Stimulated activated naive CD4-positive, alpha-beta T cell treated with Interleukin-2 at 50 U/mL for 16 hours (primary cell): ENCODE data around the gene ADAMTS2.

Source experiments
- DNase-seq: peaks from one replicate; lab custom pipeline; 2025; lab: John Stamatoyannopoulos, UW

ADAMTS2 gene

GRCh38 chr5:179254638-179255271 is 90.5 kb downstream of the ADAMTS2 start:
- no peak for DNase-seq

- DNase-seq = no peak
These were observed 91.5 kb downstream of the ADAMTS2 start for GRCh38 chr5:179253730-179254129.

GRCh38 chr5:179251276-179251969 is 93.8 kb downstream of the ADAMTS2 start:
- DNase-seq = no peak

- DNase-seq = no peak
These were observed 94.6 kb downstream of the ADAMTS2 start for GRCh38 chr5:179250561-179251225.

- no peak for DNase-seq
These were observed 99.0 kb downstream of the ADAMTS2 start for GRCh38 chr5:179246227-179246626.

GRCh38 chr5:179245031-179245430 is 100.2 kb downstream of the ADAMTS2 start:
- DNase-seq = no peak

- DNase-seq = no peak
These were observed 101.2 kb downstream of the ADAMTS2 start for GRCh38 chr5:179244044-179244443.

GRCh38 chr5:179243333-179243732 is 101.9 kb downstream of the ADAMTS2 start:
- no peak for DNase-seq

- DNase-seq = no peak
These were observed 102.6 kb downstream of the ADAMTS2 start for GRCh38 chr5:179242676-179243075.

- DNase-seq = no peak
These were observed 103.4 kb downstream of the ADAMTS2 start for GRCh38 chr5:179241764-179242370.

GRCh38 chr5:179241175-179241574 is 104.1 kb downstream of the ADAMTS2 start:
- no peak for DNase-seq

GRCh38 chr5:179240561-179240960 is 104.7 kb downstream of the ADAMTS2 start:
- no peak for DNase-seq

- DNase-seq = no peak
These were observed 105.8 kb downstream of the ADAMTS2 start for GRCh38 chr5:179239256-179240135.

- DNase-seq = no peak
These were observed 106.7 kb downstream of the ADAMTS2 start for GRCh38 chr5:179238628-179238970.

GRCh38 chr5:179237770-179238627 is 107.3 kb downstream of the ADAMTS2 start:
- no peak for DNase-seq

GRCh38 chr5:179235416-179236400 is 109.6 kb downstream of the ADAMTS2 start:
- no peak for DNase-seq

- DNase-seq = no peak
These were observed 110.6 kb downstream of the ADAMTS2 start for GRCh38 chr5:179234563-179235135.

GRCh38 chr5:179233909-179234562 is 111.2 kb downstream of the ADAMTS2 start:
- DNase-seq = no peak
